GM12892 (cell line): ENCODE data around the gene CDH13.

Source experiments
- DNase-seq: peaks from one replicate; pipeline ENCODE4 v3.0.0; 2011; ENCODE audit not compliant: insufficient read length
- FAIRE-seq: peaks from 2 replicates; lab custom pipeline; 2011; peaks lifted over from hg19 to GRCh38; lab: Jason Lieb, UNC
- POLR2A ChIP-seq: IDR thresholded peaks from 2 replicates; pipeline ENCODE4 v1.6.1; 2011; ENCODE audit warnings: low read depth, low read length, control low read depth
- POLR2AphosphoS5 ChIP-seq: IDR thresholded peaks from 2 replicates; pipeline ENCODE4 v1.6.1; 2011; ENCODE audit warnings: low read depth, low read length, control low read depth
- TAF1 ChIP-seq: IDR thresholded peaks from 2 replicates; pipeline ENCODE4 v1.6.1; 2011; ENCODE audit warnings: low read depth, mild to moderate bottlenecking, control low read depth, low read length, borderline replicate concordance

Gene CDH13

GRCh38 chr16:83791916-83792315 lies 1165.1 kb downstream of the CDH13 start:
- TF ChIP-seq POLR2A = no peak
- FAIRE-seq (no peak), DNase-seq (no peak)

- DNase-seq (no peak), FAIRE-seq (no peak)
- TF ChIP-seq TAF1 (no peak), POLR2A (no peak), POLR2AphosphoS5 (no peak)
These were observed 1165.6 kb downstream of the CDH13 start for GRCh38 chr16:83792391-83792790.

GRCh38 chr16:83793179-83793578 lies 1166.4 kb downstream of the CDH13 start:
- DNase-seq (no peak), FAIRE-seq (no peak)
- TF ChIP-seq TAF1 (no peak), POLR2A (no peak), POLR2AphosphoS5 (no peak)

- FAIRE-seq (no peak), DNase-seq (no peak)
- TF ChIP-seq POLR2A (no peak), TAF1 (no peak), POLR2AphosphoS5 (no peak)
These were observed 1168.2 kb downstream of the CDH13 start for GRCh38 chr16:83794860-83795554.

GRCh38 chr16:83797013-83797412 lies 1170.2 kb downstream of the CDH13 start:
- FAIRE-seq (no peak), DNase-seq (no peak)
- TF ChIP-seq POLR2A (no peak), POLR2AphosphoS5 (no peak), TAF1 (no peak)

GRCh38 chr16:83799336-83799735 lies 1172.6 kb downstream of the CDH13 start:
- FAIRE-seq (no peak), DNase-seq (no peak)

GRCh38 chr16:83802135-83802534 lies 1175.4 kb downstream of the CDH13 start:
- no peak for FAIRE-seq
- no peak for DNase-seq
- TF ChIP-seq POLR2AphosphoS5 (no peak), POLR2A (no peak)

More at GRCh38 chr16:83799336-83799735, 1172.6 kb downstream of the CDH13 start:
- TF ChIP-seq POLR2A (no peak), POLR2AphosphoS5 (no peak), TAF1 (no peak)

GRCh38 chr16:83802554-83803205 lies 1175.9 kb downstream of the CDH13 start:
- no peak for FAIRE-seq
- DNase-seq = no peak
- no peak for TF ChIP-seq POLR2AphosphoS5
- no peak for TF ChIP-seq POLR2A
- no peak for TF ChIP-seq TAF1

- FAIRE-seq (no peak), DNase-seq (no peak)
- no peak for TF ChIP-seq POLR2A
These were observed 1177.0 kb downstream of the CDH13 start for GRCh38 chr16:83803811-83804210.

- TF ChIP-seq TAF1 (no peak), POLR2AphosphoS5 (no peak), POLR2A (no peak)
- no peak for FAIRE-seq
- no peak for DNase-seq
These were observed 1177.6 kb downstream of the CDH13 start for GRCh38 chr16:83804366-83804765.

GRCh38 chr16:83806036-83806435 lies 1179.3 kb downstream of the CDH13 start:
- FAIRE-seq (no peak), DNase-seq (no peak)
- TF ChIP-seq POLR2AphosphoS5 (no peak), TAF1 (no peak)

GRCh38 chr16:83806731-83807130 lies 1180.0 kb downstream of the CDH13 start:
- FAIRE-seq (no peak), DNase-seq (no peak)
- no peak for TF ChIP-seq POLR2AphosphoS5
- TF ChIP-seq TAF1 = no peak
- TF ChIP-seq POLR2A = no peak

- no peak for FAIRE-seq
- TF ChIP-seq POLR2AphosphoS5 (no peak), TAF1 (no peak), POLR2A (no peak)
- no peak for DNase-seq
These were observed 1180.5 kb downstream of the CDH13 start for GRCh38 chr16:83807327-83807709.
